GM18870 (cell line): ENCODE measurements around the gene THG1L.
A peak's percentile ranks its signal among the peaks of the same experiment; 100 is the strongest.

Source experiments
- ATAC-seq: cut with Tn5 transposase; IDR thresholded peaks from one replicate; pipeline ENCODE4 v1.9.1; 2021; ENCODE audit warnings: moderate library complexity; ENCODE audit not compliant: unreplicated experiment

The THG1L gene

DNA sequence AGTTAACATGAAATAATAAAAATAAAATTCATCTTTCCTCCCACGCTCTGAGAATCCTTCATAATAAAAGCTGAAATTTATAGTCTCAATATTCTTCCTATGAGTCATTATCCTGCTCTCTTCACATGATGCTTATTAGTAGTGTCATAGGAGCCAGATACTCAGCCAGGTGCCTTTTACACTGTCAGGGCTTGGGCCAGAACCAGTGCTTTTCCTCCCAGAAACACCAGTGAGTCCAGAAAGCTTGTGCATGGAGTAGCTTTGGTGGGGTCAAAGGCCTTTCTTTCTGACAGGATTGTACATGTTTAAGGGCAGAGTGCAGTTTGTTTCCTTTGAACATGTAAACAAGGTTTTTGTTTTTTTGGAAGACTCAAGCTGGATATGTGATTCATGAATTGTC is 19.1 kb downstream of the THG1L start:
- ATAC-seq: no peak

DNA sequence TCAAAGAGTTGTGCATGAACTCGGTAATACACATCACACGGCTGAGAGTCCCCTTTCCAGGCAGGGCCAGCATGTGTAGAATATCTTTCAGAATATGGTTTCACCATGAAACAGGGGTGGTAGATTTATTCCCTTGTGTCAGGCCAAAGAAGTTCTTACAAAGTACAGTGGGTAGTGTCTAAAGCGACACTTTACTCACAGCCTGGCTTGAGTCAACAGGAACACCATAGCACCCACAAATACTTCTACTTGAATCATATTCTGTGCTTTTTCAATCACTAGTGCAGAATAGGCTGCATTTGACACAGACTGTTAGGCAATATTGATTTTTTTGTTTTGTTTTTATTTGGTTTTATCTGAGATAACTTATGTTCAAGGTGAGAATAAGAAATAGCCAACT is 24.9 kb downstream of the THG1L start:
- no peak for ATAC-seq

DNA sequence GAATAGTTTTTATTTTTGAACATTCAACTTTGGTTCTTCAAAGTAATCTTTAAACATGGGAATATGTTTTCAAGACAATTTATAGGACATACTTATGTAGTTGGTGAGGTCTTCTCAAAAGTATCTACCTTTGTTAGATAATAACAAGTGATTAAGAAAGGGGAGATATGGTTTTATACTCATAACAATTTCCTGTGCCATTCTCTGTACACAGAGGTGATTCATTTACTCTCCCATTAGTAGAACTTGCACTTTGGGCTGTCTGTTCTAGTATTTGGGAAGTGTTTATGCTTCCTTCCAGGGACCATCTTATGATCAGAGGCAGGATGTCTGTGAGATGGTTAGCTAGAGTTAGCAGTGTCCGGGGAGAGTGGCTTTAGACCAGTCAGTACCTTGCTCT is 27.5 kb downstream of the THG1L start:
- ATAC-seq: no peak

- ATAC-seq: peak; percentile 76
Measured at GRCh38 chr5:157761690-157762621, 30.7 kb downstream of the THG1L start.

DNA sequence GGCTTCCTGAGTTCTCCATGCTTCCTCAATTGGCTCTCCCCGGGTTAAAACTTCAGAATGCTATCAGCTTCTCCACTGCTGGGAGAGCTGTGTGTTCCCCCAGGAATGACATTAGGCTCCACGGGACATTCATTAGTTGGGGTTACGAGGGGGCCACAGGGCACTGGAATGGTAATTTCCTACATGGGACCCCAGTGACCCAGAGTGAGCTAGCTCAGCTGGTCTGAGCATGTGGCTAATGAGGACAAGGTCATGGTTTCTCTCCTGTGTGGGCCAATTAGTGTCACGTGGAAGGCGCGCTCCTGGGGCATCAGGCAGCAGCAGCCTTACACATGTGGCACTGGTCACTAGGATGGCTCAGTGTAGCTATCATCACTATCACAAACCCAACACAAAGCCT is 33.3 kb downstream of the THG1L start:
- no peak for ATAC-seq

DNA sequence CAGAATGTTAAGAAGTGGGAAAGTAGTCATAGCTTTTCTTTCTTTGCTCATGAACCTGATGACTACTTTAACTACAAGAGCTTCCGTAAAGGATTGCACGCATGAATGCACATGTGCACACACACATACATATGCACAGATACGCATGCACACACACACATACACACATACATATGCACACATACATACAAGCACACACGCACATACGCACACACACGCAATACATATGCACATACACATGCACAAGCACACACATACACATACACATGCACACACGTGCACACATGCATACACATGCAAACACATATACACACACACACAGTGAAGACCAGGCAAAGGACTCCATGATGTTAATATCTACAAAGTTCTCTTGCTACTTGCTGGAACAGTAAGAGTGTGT is 35.2 kb downstream of the THG1L start:
- no peak for ATAC-seq

GRCh38 chr5:157766902-157767301 is 35.7 kb downstream of the THG1L start:
- no peak for ATAC-seq

GRCh38 chr5:157767689-157768088 is 36.5 kb downstream of the THG1L start:
- ATAC-seq: no peak

- no peak for ATAC-seq
Measured at GRCh38 chr5:157770665-157771064, 39.4 kb downstream of the THG1L start.

GRCh38 chr5:157772127-157772526 is 40.9 kb downstream of the THG1L start:
- ATAC-seq: no peak

DNA sequence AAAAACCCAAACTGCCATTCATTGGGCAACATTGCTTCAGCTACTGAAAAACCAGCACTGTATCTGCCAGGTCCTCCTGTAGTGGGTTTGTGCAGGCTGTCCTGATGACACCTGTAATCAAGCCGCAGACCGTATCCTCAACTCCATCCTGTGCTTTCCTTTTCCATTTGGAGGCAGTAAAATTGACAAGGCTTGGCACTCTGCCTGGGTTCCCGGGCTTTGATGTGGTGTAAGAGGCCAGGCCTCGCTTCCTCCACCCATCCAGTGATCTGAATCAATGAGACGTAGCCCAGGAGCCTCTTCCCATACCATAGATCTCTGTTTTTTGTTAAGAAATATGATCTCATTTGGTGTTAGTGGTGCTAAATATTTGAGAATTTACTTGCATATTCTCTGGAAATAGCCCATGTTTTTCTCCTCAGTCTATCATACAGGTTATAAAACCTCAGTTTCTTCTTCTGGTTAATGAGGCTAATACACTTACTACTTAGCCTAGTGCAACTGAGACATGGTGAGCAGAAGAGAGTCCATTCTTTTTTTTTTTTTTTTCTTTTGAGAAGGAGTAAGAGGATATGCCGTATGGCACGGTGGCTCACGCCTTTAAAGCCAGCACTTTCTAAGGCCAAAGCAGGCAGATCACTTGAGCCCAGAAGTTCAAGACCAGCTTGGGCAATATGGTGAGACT is 47.0 kb downstream of the THG1L start:
- no peak for ATAC-seq

- ATAC-seq: no peak
Measured at GRCh38 chr5:157779221-157779620, 48.0 kb downstream of the THG1L start.

DNA sequence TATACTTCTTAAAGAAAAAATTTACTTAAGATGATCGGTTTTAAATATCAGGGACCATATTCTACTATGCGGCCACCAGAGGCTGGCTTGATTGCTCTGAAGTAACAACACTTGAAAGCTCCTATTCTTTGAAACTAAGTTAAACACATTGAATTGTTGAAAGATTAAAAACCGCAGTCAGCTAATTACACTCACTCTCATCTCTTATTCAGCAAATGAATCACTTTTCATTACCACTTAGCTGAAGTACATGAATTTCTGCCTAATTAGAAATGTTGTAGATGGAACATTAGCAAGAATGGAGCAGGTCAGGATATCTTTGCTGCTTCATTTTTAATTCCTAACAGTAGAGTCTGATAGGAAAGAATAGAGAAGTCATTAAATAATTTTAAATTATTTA is 54.6 kb downstream of the THG1L start:
- ATAC-seq: no peak
